Loucy (cell line): Measurements from ENCODE around the gene DIO3.

Source experiments
- CTCF ChIP-seq: fragments of 200-600 bp; sonication (generic); conservative IDR thresholded peaks from 2 replicates; pipeline ENCODE4 v1.5.1; 2014; ENCODE audit warnings: mild to moderate bottlenecking, antibody characterized with exemption, low read length
- EZH2phosphoT487 ChIP-seq: fragments of 200-600 bp; IDR thresholded peaks from 2 replicates; pipeline ENCODE4 v1.6.1; 2018; ENCODE audit warnings: antibody characterized with exemption, mild to moderate bottlenecking, moderate library complexity, borderline replicate concordance

- TF ChIP-seq CTCF (no peak), EZH2phosphoT487 (no peak)
Observed at GRCh38 chr14:101525640-101526527, 35.4 kb upstream of the DIO3 start.
